ENCODE results near the gene ZMIZ2.

DNA sequence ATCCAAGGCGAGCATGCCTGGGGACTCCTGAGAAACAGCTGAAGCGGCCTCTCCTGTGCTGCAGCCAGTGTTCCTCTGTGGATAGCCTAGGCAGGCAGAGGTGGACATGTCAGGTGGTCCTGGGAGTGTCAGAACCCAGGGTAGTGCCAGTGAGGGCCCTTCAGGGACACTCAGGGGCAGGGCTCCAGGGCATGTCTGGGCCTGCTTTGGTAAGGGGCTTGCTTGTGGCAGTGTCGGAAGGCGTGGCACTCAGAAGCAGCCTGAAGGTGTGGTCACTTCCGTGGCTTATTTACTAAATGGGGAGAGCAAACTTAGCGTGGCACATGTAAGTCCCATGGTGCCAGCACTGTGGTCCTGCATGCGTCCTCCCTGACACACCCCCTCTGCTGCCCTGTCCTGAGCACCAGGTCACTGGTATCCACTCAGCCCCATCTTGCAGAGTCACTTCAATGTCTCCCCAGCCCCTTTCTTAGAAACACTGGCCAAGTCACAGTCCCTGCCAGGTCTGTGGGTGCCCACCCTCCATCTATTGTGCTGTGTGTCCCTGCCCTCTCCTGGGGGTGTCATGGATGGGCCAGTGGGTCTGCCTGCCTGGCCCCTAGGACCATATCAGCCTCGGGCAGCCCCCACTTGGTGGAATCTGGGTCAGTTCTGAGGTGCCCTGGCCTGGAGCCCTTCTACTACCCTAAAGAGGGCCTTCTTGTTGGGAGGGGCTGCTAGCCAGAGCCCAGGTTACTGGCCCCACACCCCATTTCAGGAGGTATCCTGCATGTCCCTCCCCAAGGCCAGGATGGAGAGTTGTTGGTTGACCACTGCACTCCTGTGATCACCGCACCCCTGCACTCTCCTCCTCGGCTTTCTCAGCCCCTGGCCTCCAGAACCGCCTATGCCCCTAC is 6.4 kb downstream of the ZMIZ2 start:
- TF ChIP-seq, protein P1, sequence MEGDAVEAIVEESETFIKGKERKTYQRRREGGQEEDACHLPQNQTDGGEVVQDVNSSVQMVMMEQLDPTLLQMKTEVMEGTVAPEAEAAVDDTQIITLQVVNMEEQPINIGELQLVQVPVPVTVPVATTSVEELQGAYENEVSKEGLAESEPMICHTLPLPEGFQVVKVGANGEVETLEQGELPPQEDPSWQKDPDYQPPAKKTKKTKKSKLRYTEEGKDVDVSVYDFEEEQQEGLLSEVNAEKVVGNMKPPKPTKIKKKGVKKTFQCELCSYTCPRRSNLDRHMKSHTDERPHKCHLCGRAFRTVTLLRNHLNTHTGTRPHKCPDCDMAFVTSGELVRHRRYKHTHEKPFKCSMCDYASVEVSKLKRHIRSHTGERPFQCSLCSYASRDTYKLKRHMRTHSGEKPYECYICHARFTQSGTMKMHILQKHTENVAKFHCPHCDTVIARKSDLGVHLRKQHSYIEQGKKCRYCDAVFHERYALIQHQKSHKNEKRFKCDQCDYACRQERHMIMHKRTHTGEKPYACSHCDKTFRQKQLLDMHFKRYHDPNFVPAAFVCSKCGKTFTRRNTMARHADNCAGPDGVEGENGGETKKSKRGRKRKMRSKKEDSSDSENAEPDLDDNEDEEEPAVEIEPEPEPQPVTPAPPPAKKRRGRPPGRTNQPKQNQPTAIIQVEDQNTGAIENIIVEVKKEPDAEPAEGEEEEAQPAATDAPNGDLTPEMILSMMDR (conservative IDR thresholded peaks at IDR 0.05), result no peak
- no peak for TF ChIP-seq EZH2 (IDR thresholded peaks at IDR 0.05; ENCODE audit: low read depth)
